ENCODE results near the gene FHAD1.

DNA sequence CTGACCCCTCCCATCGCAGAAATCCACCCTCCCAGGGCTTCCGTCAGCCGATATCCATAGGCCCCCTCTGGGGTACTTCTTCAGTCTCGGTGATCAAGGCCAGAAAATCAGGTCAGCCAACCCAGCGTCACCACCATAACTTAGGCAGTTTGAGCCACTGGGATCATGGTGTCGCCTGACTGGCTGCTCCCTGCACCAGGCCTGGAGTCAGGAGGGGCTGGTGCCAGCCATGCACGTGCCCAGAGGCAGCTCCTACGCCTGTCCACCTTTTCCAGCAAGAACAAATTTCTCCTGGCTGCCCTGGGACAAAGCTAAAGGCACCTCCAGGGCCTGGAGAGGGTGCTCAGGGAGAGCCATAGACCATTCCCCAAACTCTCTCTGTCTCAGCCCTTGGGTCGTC is 186.4 kb downstream of the FHAD1 start:
- TF ChIP-seq POLR2A (IDR thresholded peaks at IDR 0.05; ENCODE audit: low read depth, low read length), result peak; percentile 10
- TF ChIP-seq EZH2 (IDR thresholded peaks at IDR 0.05; ENCODE audit: borderline replicate concordance, low read depth, low read length, severe bottlenecking), result no peak
- TF ChIP-seq CTCF (IDR thresholded peaks at IDR 0.05; ENCODE audit: extremely low read depth in 1 of 2, insufficient read depth in 1 of 2, low read depth in 1 of 2, low read length in 2 of 2), result no peak
- TF ChIP-seq, protein P1, sequence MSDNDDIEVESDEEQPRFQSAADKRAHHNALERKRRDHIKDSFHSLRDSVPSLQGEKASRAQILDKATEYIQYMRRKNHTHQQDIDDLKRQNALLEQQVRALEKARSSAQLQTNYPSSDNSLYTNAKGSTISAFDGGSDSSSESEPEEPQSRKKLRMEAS (IDR thresholded peaks at IDR 0.05; ENCODE audit: insufficient read depth, insufficient read length), result no peak
- no peak for TF ChIP-seq FOS (IDR thresholded peaks at IDR 0.05; ENCODE audit: borderline replicate concordance, insufficient read depth, low read length)
- peak; percentile 8 for TF ChIP-seq POLR2AphosphoS5 (IDR thresholded peaks at IDR 0.05; ENCODE audit: insufficient read depth, low read depth, low read length)

All from endothelial cell of umbilical vein (primary cell).